Measurements from ENCODE around the gene NABP2.
A peak's percentile ranks its signal among the peaks of the same experiment; 100 is the strongest.

NABP2 gene

GRCh38 chr12:56216461-56216860 is 7.7 kb upstream of the NABP2 start:
- no peak for DNase-seq

- DNase-seq: no peak
Observed at GRCh38 chr12:56219840-56220239, 4.3 kb upstream of the NABP2 start.

- DNase-seq: no peak
Observed at GRCh38 chr12:56220611-56221231, 3.4 kb upstream of the NABP2 start.

GRCh38 chr12:56221232-56221756 is 2.8 kb upstream of the NABP2 start:
- no peak for DNase-seq

GRCh38 chr12:56221757-56222530 is 2.2 kb upstream of the NABP2 start, which contains the start of gene RNF41:
RNF41 (minus strand) TSS chr12:56221922; CDS start chr12:56214047, 7,875 bp downstream.
- DNase-seq: peak; percentile 92

- DNase-seq: no peak
Observed at GRCh38 chr12:56222531-56222895, 1.6 kb upstream of the NABP2 start.

- DNase-seq: no peak
Observed at GRCh38 chr12:56223571-56224101, 506 bp upstream of the NABP2 start.

- DNase-seq: no peak
Observed at GRCh38 chr12:56224954-56225353, 812 bp downstream of the NABP2 start.

GRCh38 chr12:56229082-56229481 is 4.9 kb downstream of the NABP2 start:
- DNase-seq: no peak

GRCh38 chr12:56229916-56230431 is 5.8 kb downstream of the NABP2 start, which contains the start of gene SLC39A5:
SLC39A5 (plus strand) TSS chr12:56230051; CDS start chr12:56231275, 1,224 bp downstream.
- DNase-seq: no peak

- DNase-seq: no peak
Observed at GRCh38 chr12:56230432-56231183, 6.5 kb downstream of the NABP2 start.

GRCh38 chr12:56231184-56231582 is 7.0 kb downstream of the NABP2 start:
- DNase-seq: no peak

- DNase-seq: no peak
Observed at GRCh38 chr12:56234746-56235436, 10.7 kb downstream of the NABP2 start.

- DNase-seq: no peak
Observed at GRCh38 chr12:56236091-56236490, 11.9 kb downstream of the NABP2 start.

- no peak for DNase-seq
Observed at GRCh38 chr12:56236985-56237384, 12.8 kb downstream of the NABP2 start.

- no peak for DNase-seq
Observed at GRCh38 chr12:56237552-56237951, 13.4 kb downstream of the NABP2 start.

GRCh38 chr12:56241424-56242303 is 17.5 kb downstream of the NABP2 start:
- DNase-seq: no peak

GRCh38 chr12:56242986-56243385 is 18.8 kb downstream of the NABP2 start:
- DNase-seq: no peak

- DNase-seq: no peak
Observed at GRCh38 chr12:56243731-56244181, 19.6 kb downstream of the NABP2 start.

GRCh38 chr12:56244494-56244893 is 20.4 kb downstream of the NABP2 start:
- no peak for DNase-seq

- no peak for DNase-seq
Observed at GRCh38 chr12:56247923-56248322, 23.8 kb downstream of the NABP2 start.

All from NCI-H526 treated with DMSO at 0.1 percent for 48 hours (cell line).